SU-DHL-6 (cell line): ENCODE measurements around the gene ZG16.

Source experiments
- H2AFZ ChIP-seq: fragments of 200-600 bp; sonication (generic); 2 replicates; pipeline ENCODE4 v1.6.1; 2014; ENCODE audit warnings: low read depth, mild to moderate bottlenecking, moderate library complexity, mixed read lengths, antibody characterized with exemption, low read length; ENCODE audit not compliant: severe bottlenecking
- H3F3A ChIP-seq: fragments of 200-600 bp; shearing (Covaris generic); 2 replicates; pipeline ENCODE4 v1.6.0; 2016; ENCODE audit warnings: antibody characterized with exemption, mild to moderate bottlenecking; ENCODE audit not compliant: insufficient read depth
- H3K27ac ChIP-seq: fragments of 200-600 bp; sonication (generic); 2 replicates; pipeline ENCODE4 v1.5.1; 2016; ENCODE audit warnings: low read depth, mild to moderate bottlenecking, low read length, moderate library complexity, mixed read lengths
- H3K27me3 ChIP-seq: fragments of 200-600 bp; sonication (generic), shearing (Covaris generic); 2 replicates; pipeline ENCODE4 v1.6.0; 2014; ENCODE audit warnings: mild to moderate bottlenecking, low read length
- H3K36me3 ChIP-seq: fragments of 200-600 bp; sonication (generic); 2 replicates; pipeline ENCODE4 v1.6.1; 2014; ENCODE audit warnings: mild to moderate bottlenecking, low read length, mixed read lengths
- H3K4me2 ChIP-seq: fragments of 300-600, 200-600 bp; shearing (Covaris generic), sonication (generic); 2 replicates; pipeline ENCODE4 v1.6.0; 2014; ENCODE audit warnings: low read length, low read depth, mild to moderate bottlenecking; ENCODE audit not compliant: poor library complexity, severe bottlenecking
- H3K4me3 ChIP-seq: fragments of 200-600 bp; sonication (generic); 2 replicates; pipeline ENCODE4 v1.5.1; 2014; ENCODE audit warnings: antibody characterized with exemption, low read length, mild to moderate bottlenecking, mixed read lengths; ENCODE audit not compliant: insufficient read depth, poor library complexity, severe bottlenecking
- H3K79me2 ChIP-seq: fragments of 200-600 bp; sonication (generic); 2 replicates; pipeline ENCODE4 v1.6.1; 2014; ENCODE audit warnings: mild to moderate bottlenecking, low read length, moderate library complexity; ENCODE audit not compliant: insufficient read depth
- H3K9ac ChIP-seq: fragments of 200-600 bp; sonication (generic); 2 replicates; pipeline ENCODE4 v1.7.0; 2014; ENCODE audit warnings: mild to moderate bottlenecking, low read length
- H3K9me2 ChIP-seq: fragments of 200-600 bp; sonication (generic); replicated peaks from 2 replicates; pipeline ENCODE4 v1.6.1; 2014; ENCODE audit warnings: low read length; ENCODE audit not compliant: insufficient read depth
- H3K9me3 ChIP-seq: fragments of 200-600 bp; sonication (generic); 2 replicates; pipeline ENCODE4 v1.6.1; 2014; ENCODE audit warnings: low read length, mixed read lengths; ENCODE audit not compliant: insufficient read depth
- H4K20me1 ChIP-seq: fragments of 200-600 bp; sonication (generic); 2 replicates; pipeline ENCODE4 v1.6.1; 2014; ENCODE audit warnings: low read depth, mild to moderate bottlenecking, antibody characterized with exemption, low read length, moderate library complexity, mixed read lengths
- EZH2phosphoT487 ChIP-seq: fragments of 200-600 bp; sonication (generic), shearing (Covaris generic); conservative IDR thresholded peaks from 2 replicates; pipeline ENCODE4 v1.6.1; 2018; ENCODE audit warnings: mild to moderate bottlenecking, antibody characterized with exemption, low read length, moderate library complexity, mixed read lengths
- TF ChIP-seq, protein P1 (sequence below): fragments of 200-600 bp; sonication (generic); IDR thresholded peaks from one replicate; pipeline ENCODE4 v1.5.1; 2017; ENCODE audit warnings: antibody characterized with exemption, mild to moderate bottlenecking, low read length, moderate library complexity; ENCODE audit not compliant: insufficient read depth, poor library complexity, severe bottlenecking

The ZG16 gene

DNA sequence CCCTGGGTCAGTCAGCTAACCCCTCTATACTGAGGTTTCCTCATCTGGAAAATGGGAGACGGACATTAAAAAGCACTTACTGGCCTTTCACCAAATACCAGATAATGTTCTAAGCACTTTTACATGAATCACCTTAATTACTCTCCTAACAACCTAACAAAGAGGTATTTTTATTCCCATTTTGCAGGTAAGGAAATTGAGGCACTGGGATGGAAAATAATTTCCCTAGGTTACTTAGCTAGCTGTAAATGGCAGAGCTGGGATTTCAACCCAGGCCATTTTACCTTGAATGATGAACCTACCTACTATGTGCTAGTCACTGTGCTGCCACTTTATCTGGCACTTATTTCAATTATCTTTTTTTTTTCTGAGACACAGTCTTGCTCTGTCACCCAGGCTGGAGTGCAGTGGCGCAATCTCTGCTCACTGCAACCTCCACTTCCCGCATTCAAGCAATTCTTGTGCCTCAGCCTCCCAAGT, 16.2 kb downstream of the ZG16 start:
- Histone ChIP-seq H3K36me3 (peaks cover 25% of the 10 kb centered on the region), H3K4me2 (no peak overlapping the region), H3K9me2 (no peaks in the 10 kb centered on the region), H3K9me3 (no peaks in the 10 kb centered on the region), H2AFZ (no peak overlapping the region), H3K4me3 (no peak overlapping the region), H3K9ac (no peak overlapping the region), H4K20me1 (peaks cover 7% of the 10 kb centered on the region; the same call in 1 of the 2 replicates), H3K27ac (no peak overlapping the region), H3K27me3 (no peaks in the 10 kb centered on the region), H3K79me2 (peaks cover 69% of the 10 kb centered on the region), H3F3A (no peaks in the 10 kb centered on the region)
- TF ChIP-seq, protein P1, sequence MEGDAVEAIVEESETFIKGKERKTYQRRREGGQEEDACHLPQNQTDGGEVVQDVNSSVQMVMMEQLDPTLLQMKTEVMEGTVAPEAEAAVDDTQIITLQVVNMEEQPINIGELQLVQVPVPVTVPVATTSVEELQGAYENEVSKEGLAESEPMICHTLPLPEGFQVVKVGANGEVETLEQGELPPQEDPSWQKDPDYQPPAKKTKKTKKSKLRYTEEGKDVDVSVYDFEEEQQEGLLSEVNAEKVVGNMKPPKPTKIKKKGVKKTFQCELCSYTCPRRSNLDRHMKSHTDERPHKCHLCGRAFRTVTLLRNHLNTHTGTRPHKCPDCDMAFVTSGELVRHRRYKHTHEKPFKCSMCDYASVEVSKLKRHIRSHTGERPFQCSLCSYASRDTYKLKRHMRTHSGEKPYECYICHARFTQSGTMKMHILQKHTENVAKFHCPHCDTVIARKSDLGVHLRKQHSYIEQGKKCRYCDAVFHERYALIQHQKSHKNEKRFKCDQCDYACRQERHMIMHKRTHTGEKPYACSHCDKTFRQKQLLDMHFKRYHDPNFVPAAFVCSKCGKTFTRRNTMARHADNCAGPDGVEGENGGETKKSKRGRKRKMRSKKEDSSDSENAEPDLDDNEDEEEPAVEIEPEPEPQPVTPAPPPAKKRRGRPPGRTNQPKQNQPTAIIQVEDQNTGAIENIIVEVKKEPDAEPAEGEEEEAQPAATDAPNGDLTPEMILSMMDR: no peak
- TF ChIP-seq EZH2phosphoT487: no peak

DNA sequence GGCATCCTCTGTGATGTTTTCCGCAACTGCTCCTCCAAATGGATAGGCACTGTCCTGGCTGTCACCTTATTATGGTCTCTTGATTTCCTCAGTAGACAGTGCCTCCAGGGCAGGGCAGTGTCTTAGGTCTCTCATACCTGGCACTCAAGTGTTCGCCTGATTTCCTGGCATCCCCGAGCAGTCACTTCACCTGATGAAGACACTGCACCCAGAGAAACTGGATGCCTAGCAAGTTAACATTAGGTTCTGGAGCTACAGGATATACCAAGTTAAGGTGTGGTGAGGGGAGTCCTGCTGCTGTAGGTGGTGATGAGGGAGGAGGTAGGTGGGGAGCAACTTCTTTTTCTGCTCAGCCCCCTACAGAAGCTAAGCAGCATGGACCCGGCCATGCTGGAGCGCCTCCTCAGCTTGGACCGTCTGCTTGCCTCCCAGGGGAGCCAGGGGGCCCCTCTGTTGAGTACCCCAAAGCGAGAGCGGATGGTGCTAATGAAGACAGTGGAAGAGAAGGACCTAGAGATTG, 24.4 kb downstream of the ZG16 start:
- H3K36me3 ChIP-seq: peaks cover 21% of the 10 kb centered on the region
- no peaks in the 10 kb centered on the region for H3K9me2 ChIP-seq
- peaks cover 6% of the 10 kb centered on the region; the same call in 1 of the 2 replicates for H3K79me2 ChIP-seq
- no peak overlapping the region for H2AFZ ChIP-seq
- no peaks in the 10 kb centered on the region for H3K9me3 ChIP-seq
- no peak overlapping the region for H3K9ac ChIP-seq
- no peak overlapping the region for H3K4me2 ChIP-seq
- H4K20me1 ChIP-seq: no peaks in the 10 kb centered on the region
- TF ChIP-seq, protein P1: no peak
- H3K27ac ChIP-seq: no peak overlapping the region
- H3F3A ChIP-seq: peaks cover 31% of the 10 kb centered on the region
- H3K27me3 ChIP-seq: no peaks in the 10 kb centered on the region
- H3K4me3 ChIP-seq: no peak overlapping the region

DNA sequence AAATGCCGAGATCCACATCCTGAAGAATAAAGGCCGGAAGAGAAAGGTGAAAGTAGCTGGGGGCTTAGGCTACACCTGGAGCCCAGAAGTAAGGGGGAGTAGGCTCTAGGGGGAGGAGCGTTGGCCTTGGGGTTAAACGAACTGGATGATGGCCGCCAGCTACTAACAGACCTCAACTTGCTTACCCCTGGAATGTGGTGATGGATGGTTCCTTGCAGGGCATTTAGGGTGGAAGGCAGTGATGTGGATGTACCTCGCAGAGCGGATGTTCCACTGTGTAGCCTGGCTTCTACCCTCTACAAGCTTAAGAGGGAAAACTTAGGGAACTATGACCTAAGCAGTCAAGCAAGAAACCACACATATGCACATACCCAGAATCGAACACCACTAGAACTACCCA, 26.0 kb downstream of the ZG16 start:
- Histone ChIP-seq H3K4me3 (peak overlapping the region; percentile 64), H3K9ac (peak overlapping the region; percentile 88), H3K4me2 (peak overlapping the region; percentile 87)

More for the DNA sequence above, 26.0 kb downstream of the ZG16 start:
- Histone ChIP-seq H3K36me3 (peaks cover 16% of the 10 kb centered on the region), H3K79me2 (peaks cover 12% of the 10 kb centered on the region; the same call in 1 of the 2 replicates), H2AFZ (no peak overlapping the region), H3K27ac (peak overlapping the region; percentile 93), H3K9me3 (no peaks in the 10 kb centered on the region), H3K9me2 (no peaks in the 10 kb centered on the region), H3K27me3 (no peaks in the 10 kb centered on the region), H4K20me1 (peaks cover 8% of the 10 kb centered on the region), H3F3A (peaks cover 39% of the 10 kb centered on the region)
- TF ChIP-seq, protein P1: no peak
- no peak for TF ChIP-seq EZH2phosphoT487
